SK-N-SH (cell line): Measurements from ENCODE around the gene CCR5AS.

ENCODE experiments used
- CTCF ChIA-PET: fragments of 300-600, 350-600 bp; formaldehyde crosslinking; extraction: SDS; loops from one replicate; lab custom pipeline; 2021; lab: Yijun Ruan, JAX
- POLR2A ChIA-PET: fragments of 350-600 bp; sonication (Branson Sonifier 250); formaldehyde crosslinking; extraction: SDS; loops from one replicate; lab custom pipeline; 2020; ENCODE audit warnings: antibody characterized with exemption, inconsistent platforms; lab: Yijun Ruan, JAX
- DNase-seq: peaks from one replicate; pipeline ENCODE4 v3.0.0; 2012
- H2AFZ ChIP-seq: fragments of 200-600 bp; sonication (generic); 2 replicates; pipeline ENCODE4 v1.8.1; 2016; ENCODE audit warnings: antibody characterized with exemption, mild to moderate bottlenecking, low read depth
- H3F3A ChIP-seq: fragments of 200-600 bp; sonication (generic); replicated peaks from 2 replicates; pipeline ENCODE3; 2016; ENCODE audit warnings: antibody characterized with exemption, mild to moderate bottlenecking; ENCODE audit not compliant: insufficient read depth
- H3K27ac ChIP-seq, 2 experiments: fragments of 200-500 bp in 1 of 2; fragments of 200-600 bp in 1 of 2; sonication (Bioruptor generic) in 1 of 2; sonication (generic), shearing (Covaris generic) in 1 of 2; 2 replicates each; pipeline versions ENCODE4 v1.5.1 to v1.6.1; 2014 to 2016; ENCODE audit warnings: low read depth in 2 of 2, inconsistent platforms in 1 of 2, low read length in 1 of 2, mild to moderate bottlenecking in 1 of 2, mixed read lengths in 1 of 2
- H3K27me3 ChIP-seq: fragments of 200-600 bp; sonication (generic), shearing (Covaris generic); 2 replicates; pipeline ENCODE4 v1.6.1; 2016; ENCODE audit warnings: mixed run types; ENCODE audit not compliant: insufficient read depth
- H3K36me3 ChIP-seq, 2 experiments: fragments of 200-500 bp in 1 of 2; fragments of 200-600 bp in 1 of 2; sonication (Bioruptor generic) in 1 of 2; sonication (generic) in 1 of 2; replicated peaks in 1 of 2; 2 replicates each; pipeline versions ENCODE3 to v1.5.1; 2014 to 2016; ENCODE audit warnings: low read length in 1 of 2, mild to moderate bottlenecking in 1 of 2; ENCODE audit not compliant: insufficient read depth in 2 of 2, control insufficient read depth in 1 of 2
- H3K4me1 ChIP-seq, 2 experiments: fragments of 200-500 bp in 1 of 2; fragments of 200-600 bp in 1 of 2; sonication (Bioruptor generic) in 1 of 2; sonication (generic), shearing (Covaris generic) in 1 of 2; 2 replicates each; pipeline versions ENCODE4 v1.5.1 to v1.6.1; 2014 to 2016; ENCODE audit warnings: low read depth in 1 of 2, low read length in 1 of 2, mixed run types in 1 of 2; ENCODE audit not compliant: insufficient read depth in 2 of 2, control insufficient read depth in 1 of 2
- H3K4me2 ChIP-seq: fragments of 200-600 bp; sonication (generic), shearing (Covaris generic); 2 replicates; pipeline ENCODE4 v1.6.1; 2017; ENCODE audit warnings: mixed run types
- H3K4me3 ChIP-seq, 2 experiments: fragments of 200-500 bp in 1 of 2; fragments of 200-600 bp in 1 of 2; sonication (Bioruptor generic) in 1 of 2; sonication (generic), shearing (Covaris generic) in 1 of 2; 2 replicates each; pipeline versions ENCODE4 v1.5.1 to v1.8.1; 2014 to 2016; ENCODE audit warnings: low read depth in 2 of 2, inconsistent platforms in 1 of 2, low read length in 1 of 2, mild to moderate bottlenecking in 1 of 2, mixed read lengths in 1 of 2, moderate library complexity in 1 of 2
- H3K79me2 ChIP-seq: fragments of 200-600 bp; sonication (generic); 2 replicates; pipeline ENCODE4 v1.8.1; 2017; ENCODE audit warnings: mild to moderate bottlenecking; ENCODE audit not compliant: insufficient read depth
- H3K9ac ChIP-seq: fragments of 200-600 bp; sonication (generic); 2 replicates; pipeline ENCODE4 v1.6.1; 2017; ENCODE audit warnings: mixed run types
- H3K9me2 ChIP-seq: fragments of 200-600 bp; sonication (generic); 2 replicates; pipeline ENCODE4 v1.6.1; 2017; ENCODE audit warnings: mixed run types
- H3K9me3 ChIP-seq: fragments of 200-600 bp; sonication (generic); 2 replicates; pipeline ENCODE4 v1.6.1; 2017; ENCODE audit warnings: mixed run types, mild to moderate bottlenecking, moderate library complexity
- H4K20me1 ChIP-seq: fragments of 200-600 bp; sonication (generic); 2 replicates; pipeline ENCODE4 v1.6.1; 2017; ENCODE audit warnings: mild to moderate bottlenecking, mixed run types; ENCODE audit not compliant: insufficient read depth
- CHD2 ChIP-seq: fragments of 150-350 bp; IDR thresholded peaks from 2 replicates; pipeline ENCODE4 v1.6.1; 2018; ENCODE audit warnings: low read length; ENCODE audit not compliant: partially characterized antibody
- EP300 ChIP-seq, 2 experiments: IDR thresholded peaks; 2 replicates each; pipeline versions ENCODE4 v1.4.0 to v1.6.1; 2012; ENCODE audit warnings: borderline replicate concordance in 1 of 2, low read depth in 1 of 2, low read length in 1 of 2
- FOSL2 ChIP-seq: IDR thresholded peaks from 2 replicates; pipeline ENCODE4 v1.4.0; 2012; ENCODE audit warnings: low read depth, mild to moderate bottlenecking, moderate library complexity, borderline replicate concordance
- FOXJ3 ChIP-seq: sonication (generic); formaldehyde crosslinking; IDR thresholded peaks from 2 replicates; pipeline ENCODE4 v1.5.1; 2020; ENCODE audit warnings: mild to moderate bottlenecking, missing genetic modification reagents
- FOXM1 ChIP-seq: IDR thresholded peaks from 2 replicates; pipeline ENCODE4 v1.4.0; 2012; ENCODE audit warnings: low read depth, mild to moderate bottlenecking
- GABPA ChIP-seq: IDR thresholded peaks from 2 replicates; pipeline ENCODE4 v1.4.0; 2012; ENCODE audit warnings: low read depth, mild to moderate bottlenecking
- JUND ChIP-seq: IDR thresholded peaks from 2 replicates; pipeline ENCODE4 v1.4.0; 2012
- MEF2A ChIP-seq: IDR thresholded peaks from 2 replicates; pipeline ENCODE4 v1.4.0; 2012; ENCODE audit warnings: low read depth, borderline replicate concordance
- NRF1 ChIP-seq: IDR thresholded peaks from 2 replicates; pipeline ENCODE4 v1.6.1; 2012; ENCODE audit warnings: low read depth, mild to moderate bottlenecking, low read length
- POLR2AphosphoS5 ChIP-seq: IDR thresholded peaks from 2 replicates; pipeline ENCODE4 v1.6.1; 2012; ENCODE audit warnings: low read depth, low read length
- RAD21 ChIP-seq: IDR thresholded peaks from 2 replicates; pipeline ENCODE4 v1.6.1; 2012; ENCODE audit warnings: mild to moderate bottlenecking, low read length
- RCOR1 ChIP-seq: fragments of 150-350 bp; IDR thresholded peaks from 2 replicates; pipeline ENCODE4 v1.6.1; 2017; ENCODE audit warnings: antibody characterized with exemption, low read length
- RFX5 ChIP-seq: IDR thresholded peaks from 2 replicates; pipeline ENCODE4 v1.6.1; 2012; ENCODE audit warnings: mild to moderate bottlenecking, improper control_type of control experiment, low read length
- SIN3A ChIP-seq: IDR thresholded peaks from 2 replicates; pipeline ENCODE4 v1.6.1; 2012; ENCODE audit warnings: low read depth, mild to moderate bottlenecking, low read length, moderate library complexity, borderline replicate concordance
- SMC3 ChIP-seq: IDR thresholded peaks from 2 replicates; pipeline ENCODE4 v1.6.1; 2012; ENCODE audit warnings: low read depth, low read length, improper control_type of control experiment
- TEAD4 ChIP-seq: IDR thresholded peaks from 2 replicates; pipeline ENCODE4 v1.4.0; 2012; ENCODE audit warnings: mild to moderate bottlenecking, borderline replicate concordance; ENCODE audit not compliant: insufficient read depth
- YY1 ChIP-seq: IDR thresholded peaks from 2 replicates; pipeline ENCODE4 v1.4.0; 2012; ENCODE audit warnings: low read depth, mild to moderate bottlenecking
- WGBS: methylation state at CpG from one replicate; pipeline ENCODE4 v1.1.6; 2017; ENCODE audit warnings: low lambda C conversion rate; 5-methylcytosine and 5-hydroxymethylcytosine counted together
- TF ChIP-seq, protein P1 (sequence below): IDR thresholded peaks from 2 replicates; pipeline ENCODE4 v1.4.0; 2012; ENCODE audit warnings: low read depth
- TF ChIP-seq, protein P2 (sequence below): fragments of 150-350 bp; IDR thresholded peaks from 2 replicates; pipeline ENCODE4 v1.6.1; 2017; ENCODE audit warnings: antibody characterized with exemption, low read length, low read depth, borderline replicate concordance
- TF ChIP-seq, protein P3 (sequence below): fragments of 200-600 bp; sonication (generic); IDR thresholded peaks from 2 replicates; pipeline ENCODE4 v1.6.1; 2017; ENCODE audit warnings: antibody characterized with exemption, mild to moderate bottlenecking, moderate library complexity
- TF ChIP-seq, protein P4 (sequence below): IDR thresholded peaks from 2 replicates; pipeline ENCODE4 v1.4.0; 2012; ENCODE audit warnings: low read depth, borderline replicate concordance

The CCR5AS gene

DNA sequence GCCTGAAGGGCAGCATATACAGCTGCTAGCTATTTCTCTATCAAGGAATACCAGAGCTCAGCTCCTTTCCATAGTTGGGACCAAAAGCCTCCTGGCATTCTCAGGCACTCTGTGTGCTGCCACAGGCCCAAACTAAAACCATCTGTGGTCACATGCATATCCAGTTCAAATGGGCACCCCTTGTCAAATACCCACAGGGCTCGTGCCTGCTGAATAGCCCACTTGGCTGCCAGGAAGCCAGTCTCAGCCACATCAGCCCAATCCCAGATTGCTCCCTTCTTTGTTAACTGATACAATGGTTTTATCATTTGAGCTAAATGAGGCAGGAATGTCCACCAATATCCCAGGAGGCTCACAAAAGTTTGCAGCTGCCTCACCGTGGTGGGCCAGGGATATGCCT is 14.1 kb upstream of the CCR5AS start (continued):
- TF ChIP-seq RCOR1 = no peak
- TF ChIP-seq, all 33 proteins: peak for 0

DNA sequence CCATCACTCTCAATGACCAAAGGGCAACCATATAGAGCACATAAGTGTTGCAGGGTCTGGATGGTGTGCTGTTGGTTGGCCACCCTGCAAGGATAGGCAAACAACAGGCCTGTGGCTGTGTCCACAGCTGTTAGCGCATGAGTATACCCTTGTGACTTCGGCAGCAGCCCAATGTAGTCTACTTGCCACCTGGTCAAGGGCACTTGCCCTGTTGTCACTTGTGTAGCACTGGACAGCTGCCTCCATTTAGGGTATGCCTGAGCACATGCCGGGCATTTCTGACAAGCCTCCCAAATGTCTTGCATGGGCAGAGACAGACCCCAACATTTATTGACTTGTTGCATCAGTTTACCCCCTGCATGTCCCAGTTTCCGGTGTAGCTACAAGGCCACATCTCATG is 12.9 kb upstream of the CCR5AS start:
- no CpG with 5 or more reads among the region's 4 CpGs for WGBS
- Histone ChIP-seq H3K4me1 (peaks cover 0 to 4% of the 10 kb centered on the region in 2 experiments; a peak in 1 of 4 replicates), H3K4me3 (no peak overlapping the region), H3K27ac (no peak overlapping the region), H3K79me2 (no peaks in the 10 kb centered on the region), H3K36me3 (no peaks in the 10 kb centered on the region), H3K9me3 (no peaks in the 10 kb centered on the region), H3K9ac (no peak overlapping the region), H3K9me2 (no peaks in the 10 kb centered on the region), H2AFZ (no peak overlapping the region), H4K20me1 (no peaks in the 10 kb centered on the region), H3K27me3 (no peaks in the 10 kb centered on the region; the same call in 1 of the 2 replicates), H3F3A (no peaks in the 10 kb centered on the region), H3K4me2 (no peak overlapping the region)
- no peak for DNase-seq
- ChIA-PET POLR2A (no interaction called here), CTCF (no interaction called here)
- TF ChIP-seq FOXJ3 (CRISPR knock-in tag) (no peak), TEAD4 (no peak), RFX5 (no peak), POLR2AphosphoS5 (no peak), FOSL2 (no peak), EP300 (IDR thresholded peaks at IDR 0.05; ENCODE audit: borderline replicate concordance in 1 of 2, low read depth in 1 of 2, low read length in 1 of 2) (no peak), RAD21 (no peak)
- TF ChIP-seq, protein P1, sequence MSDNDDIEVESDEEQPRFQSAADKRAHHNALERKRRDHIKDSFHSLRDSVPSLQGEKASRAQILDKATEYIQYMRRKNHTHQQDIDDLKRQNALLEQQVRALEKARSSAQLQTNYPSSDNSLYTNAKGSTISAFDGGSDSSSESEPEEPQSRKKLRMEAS = no peak
- TF ChIP-seq, protein P2, sequence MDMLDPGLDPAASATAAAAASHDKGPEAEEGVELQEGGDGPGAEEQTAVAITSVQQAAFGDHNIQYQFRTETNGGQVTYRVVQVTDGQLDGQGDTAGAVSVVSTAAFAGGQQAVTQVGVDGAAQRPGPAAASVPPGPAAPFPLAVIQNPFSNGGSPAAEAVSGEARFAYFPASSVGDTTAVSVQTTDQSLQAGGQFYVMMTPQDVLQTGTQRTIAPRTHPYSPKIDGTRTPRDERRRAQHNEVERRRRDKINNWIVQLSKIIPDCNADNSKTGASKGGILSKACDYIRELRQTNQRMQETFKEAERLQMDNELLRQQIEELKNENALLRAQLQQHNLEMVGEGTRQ = no peak
- TF ChIP-seq, protein P3, sequence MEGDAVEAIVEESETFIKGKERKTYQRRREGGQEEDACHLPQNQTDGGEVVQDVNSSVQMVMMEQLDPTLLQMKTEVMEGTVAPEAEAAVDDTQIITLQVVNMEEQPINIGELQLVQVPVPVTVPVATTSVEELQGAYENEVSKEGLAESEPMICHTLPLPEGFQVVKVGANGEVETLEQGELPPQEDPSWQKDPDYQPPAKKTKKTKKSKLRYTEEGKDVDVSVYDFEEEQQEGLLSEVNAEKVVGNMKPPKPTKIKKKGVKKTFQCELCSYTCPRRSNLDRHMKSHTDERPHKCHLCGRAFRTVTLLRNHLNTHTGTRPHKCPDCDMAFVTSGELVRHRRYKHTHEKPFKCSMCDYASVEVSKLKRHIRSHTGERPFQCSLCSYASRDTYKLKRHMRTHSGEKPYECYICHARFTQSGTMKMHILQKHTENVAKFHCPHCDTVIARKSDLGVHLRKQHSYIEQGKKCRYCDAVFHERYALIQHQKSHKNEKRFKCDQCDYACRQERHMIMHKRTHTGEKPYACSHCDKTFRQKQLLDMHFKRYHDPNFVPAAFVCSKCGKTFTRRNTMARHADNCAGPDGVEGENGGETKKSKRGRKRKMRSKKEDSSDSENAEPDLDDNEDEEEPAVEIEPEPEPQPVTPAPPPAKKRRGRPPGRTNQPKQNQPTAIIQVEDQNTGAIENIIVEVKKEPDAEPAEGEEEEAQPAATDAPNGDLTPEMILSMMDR = no peak

DNA sequence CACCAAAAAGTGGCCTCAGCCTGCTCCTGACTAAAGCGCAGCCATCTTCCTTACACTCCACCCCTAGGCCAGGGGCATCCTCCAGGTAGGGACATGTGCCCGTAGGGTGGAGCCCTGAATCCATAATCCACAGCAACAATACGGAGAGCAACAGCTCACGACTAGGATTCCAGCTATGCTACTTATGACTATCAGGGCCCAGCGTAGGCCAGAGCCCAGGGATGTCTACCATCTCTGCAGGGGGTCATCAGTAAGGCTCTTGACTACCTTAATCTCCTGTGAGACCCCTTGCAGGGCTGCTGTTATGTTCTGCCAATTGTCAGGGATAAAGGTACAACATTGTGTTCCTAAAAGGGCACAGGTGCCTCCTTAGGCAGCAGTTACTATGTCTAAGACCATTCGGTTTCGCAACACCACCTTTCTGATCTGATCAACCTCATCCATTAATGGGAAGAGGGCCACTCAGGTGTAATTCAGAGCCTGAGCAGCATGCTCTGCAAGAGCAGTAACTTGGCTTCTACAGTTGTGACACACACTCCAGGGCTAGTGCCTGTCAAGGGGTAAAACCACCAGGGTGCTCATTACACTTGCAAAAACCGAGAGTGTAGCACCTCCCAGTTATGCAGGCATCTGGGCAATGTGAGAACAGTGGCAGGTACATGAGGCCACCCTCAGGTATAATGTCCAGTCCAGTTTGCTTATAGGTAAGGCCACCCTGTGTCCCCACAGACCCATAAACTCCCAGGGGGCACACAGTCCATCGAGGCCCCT is 11.2 kb upstream of the CCR5AS start:
- Histone ChIP-seq H3K79me2 (no peaks in the 10 kb centered on the region), H3K27ac (no peak overlapping the region), H3K4me2 (no peak overlapping the region), H3K9ac (no peak overlapping the region), H2AFZ (no peak overlapping the region), H3K4me1 (peaks cover 0 to 4% of the 10 kb centered on the region in 2 experiments; a peak in 1 of 4 replicates), H3F3A (no peaks in the 10 kb centered on the region), H3K9me2 (no peaks in the 10 kb centered on the region), H3K27me3 (no peaks in the 10 kb centered on the region; the same call in 1 of the 2 replicates), H3K9me3 (no peaks in the 10 kb centered on the region), H4K20me1 (no peaks in the 10 kb centered on the region), H3K36me3 (no peaks in the 10 kb centered on the region), H3K4me3 (no peak overlapping the region)
- DNase-seq = no peak
- 26% methylated on average over 7 of the region's 9 CpGs for WGBS
- ChIA-PET CTCF (no interaction called here), POLR2A (no interaction called here)
- TF ChIP-seq FOXM1 (no peak), NRF1 (no peak), GABPA (no peak), RFX5 (no peak), SIN3A (no peak), MEF2A (no peak), JUND (no peak), POLR2AphosphoS5 (no peak), RAD21 (no peak), YY1 (no peak), CHD2 (no peak), SMC3 (no peak)
- TF ChIP-seq, protein P4, sequence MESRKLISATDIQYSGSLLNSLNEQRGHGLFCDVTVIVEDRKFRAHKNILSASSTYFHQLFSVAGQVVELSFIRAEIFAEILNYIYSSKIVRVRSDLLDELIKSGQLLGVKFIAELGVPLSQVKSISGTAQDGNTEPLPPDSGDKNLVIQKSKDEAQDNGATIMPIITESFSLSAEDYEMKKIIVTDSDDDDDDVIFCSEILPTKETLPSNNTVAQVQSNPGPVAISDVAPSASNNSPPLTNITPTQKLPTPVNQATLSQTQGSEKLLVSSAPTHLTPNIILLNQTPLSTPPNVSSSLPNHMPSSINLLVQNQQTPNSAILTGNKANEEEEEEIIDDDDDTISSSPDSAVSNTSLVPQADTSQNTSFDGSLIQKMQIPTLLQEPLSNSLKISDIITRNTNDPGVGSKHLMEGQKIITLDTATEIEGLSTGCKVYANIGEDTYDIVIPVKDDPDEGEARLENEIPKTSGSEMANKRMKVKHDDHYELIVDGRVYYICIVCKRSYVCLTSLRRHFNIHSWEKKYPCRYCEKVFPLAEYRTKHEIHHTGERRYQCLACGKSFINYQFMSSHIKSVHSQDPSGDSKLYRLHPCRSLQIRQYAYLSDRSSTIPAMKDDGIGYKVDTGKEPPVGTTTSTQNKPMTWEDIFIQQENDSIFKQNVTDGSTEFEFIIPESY = no peak
